Pancreas (tissue), 10 donors: ENCODE measurements around the gene CTCFL. TPM values are rescaled to one million over a fixed set of nuclear protein-coding genes. Genes with fewer than 3 reads are reported as not detected.

Experiments
- ATAC-seq, 4 donors: fragments of 200-7000 bp; cut with Tn5 transposase; one replicate each; pipeline versions ENCODE4 v1.8.0 to v1.9.1; 2020; ENCODE audit warnings: mild to moderate bottlenecking in 4 of 4, moderate library complexity in 4 of 4
- DNase-seq, 6 donors: peaks; one replicate each; pipeline ENCODE4 v3.0.0-alpha.2; 2020
- FAIRE-seq: peaks from 2 replicates; lab custom pipeline; 2012; peaks lifted over from hg19 to GRCh38; lab: Jason Lieb, UNC
- H3K27ac ChIP-seq, 4 donors: fragments of 200-600 bp; sonication (generic); 1 replicate in 3 of 4; 2 replicates in 1 of 4; pipeline versions ENCODE4 v1.5.0 to v1.8.0; 2020
- H3K27me3 ChIP-seq, 4 donors: fragments of 200-600 bp; one replicate each; pipeline ENCODE4 v1.8.0; 2021
- H3K36me3 ChIP-seq, 3 donors: fragments of 200-600 bp; sonication (generic) in 1 of 3; one replicate each; pipeline versions ENCODE4 v1.5.0 to v1.8.0; 2020 to 2021
- H3K4me1 ChIP-seq, 3 donors: fragments of 200-600 bp; one replicate each; pipeline ENCODE4 v1.8.0; 2021
- H3K4me3 ChIP-seq, 4 donors: fragments of 200-600 bp; sonication (generic) in 2 of 4; one replicate each; pipeline versions ENCODE4 v1.5.0 to v1.8.0; 2020 to 2021
- H3K9me3 ChIP-seq, 4 donors: fragments of 200-600 bp; one replicate each; pipeline ENCODE4 v1.8.0; 2021
- CTCF ChIP-seq, 4 donors: fragments of 200-600 bp; sonication (generic) in 3 of 4; IDR thresholded peaks; one replicate each; pipeline versions ENCODE4 v1.5.0 to v1.8.0; 2021; ENCODE audit warnings: antibody characterized with exemption in 4 of 4
- WGBS, 2 donors: extraction: QIAGEN DNeasy Blood & Tissue Kit; methylation state at CpG; one replicate each; pipeline ENCODE4 v1.1.7; 2013; 5-methylcytosine and 5-hydroxymethylcytosine counted together
- intact Hi-C, 3 donors: fragments of 100-400 bp; cut with DNase I; formaldehyde crosslinking; loops; one replicate each; pipeline versions ENCODE4 v1.11.1 to v1.14.2; 2022
- polyA plus RNA-seq, 2 donors: library from polyadenylated mRNA; stranded (reverse); fragments of 200-250 nt; gene quantifications; one replicate each; pipeline ENCODE4 v1.2.3, GENCODE V29; 2013
- total RNA-seq, 6 donors: library from RNA; stranded (reverse); fragmentation: NEBNext Ultra II Directional in 4 of 6; extraction: Animal tissue kit (Norgen Biotek cat#: 25700) in 4 of 6; gene quantifications; one replicate each; pipeline versions ENCODE4 v1.2.1 to v1.2.4, GENCODE V29; 2021 to 2023
- donor health status: healthy with polysubstance abuse.
- donor health status: DM: no; HTN: no; CAD: no; lungs with moderate emphysema.
- donor health status: DM: no; HTN: no; CAD: no.
- donor health status: control.
- donor health status: control.
- donor health status: Bipolar disorder and iron deficiency.
- donor health status: DM: yes; HTN: yes; CAD: no.
- donor health status: DM: no; HTN: no; CAD: no.
- donor health status: DM: no; HTN: no; CAD: no.
- donor health status: DM: yes; HTN: yes; CAD: no.

The CTCFL gene
- total and polyA plus RNA-seq, 8 donors: 0.16 TPM; not detected in 7

- no peaks in the 10 kb centered on the region for H3K9me3 ChIP-seq
- TF ChIP-seq CTCF (IDR thresholded peaks at IDR 0.05): no peak
- no peak for ATAC-seq
- intact Hi-C loops: loop anchor here in 2 of 3 donors (10.0 kb wide), 2 partner anchors 58 to 688 kb away; no protein-coding TSS in a partner anchor
- no peak for DNase-seq
- H3K27me3 ChIP-seq: no peaks in the 10 kb centered on the region
- no peak overlapping the region for H3K27ac ChIP-seq
- H3K4me1 ChIP-seq: no peaks in the 10 kb centered on the region
- no peak overlapping the region for H3K4me3 ChIP-seq
- H3K36me3 ChIP-seq: no peaks in the 10 kb centered on the region
- WGBS, 2 donors: 29 to 35% methylated on average over 19 of the region's 19 CpGs
- FAIRE-seq: no peak
These were observed 2.0 kb upstream of the CTCFL start for GRCh38 chr20:57526885-57527460.

- ATAC-seq (no peak), DNase-seq (peak in 1 of 6 donors; percentile 41), FAIRE-seq (no peak)
- Histone ChIP-seq H3K36me3 (no peaks in the 10 kb centered on the region), H3K4me1 (no peaks in the 10 kb centered on the region), H3K27ac (no peak overlapping the region), H3K27me3 (no peaks in the 10 kb centered on the region), H3K4me3 (no peak overlapping the region), H3K9me3 (no peaks in the 10 kb centered on the region)
- 56% methylated on average over 16 to 17 of the region's 17 CpGs for WGBS, 2 donors
- no peak for TF ChIP-seq CTCF (IDR thresholded peaks at IDR 0.05)
- intact Hi-C loops: loop anchor here in 2 of 3 donors (10.0 kb wide), 2 partner anchors 59 to 689 kb away; no protein-coding TSS in a partner anchor
These were observed 1.3 kb upstream of the CTCFL start for GRCh38 chr20:57526087-57526884.

- ATAC-seq (no peak), DNase-seq (peak in 1 of 6 donors; percentile 55), FAIRE-seq (no peak)
- WGBS, 2 donors: 51 to 55% methylated on average over 10 of the region's 10 CpGs
- no peak overlapping the region for H3K4me3 ChIP-seq
- intact Hi-C loops: loop anchor here in 2 of 3 donors (10.0 kb wide), 2 partner anchors 59 to 689 kb away; no protein-coding TSS in a partner anchor
- H3K36me3 ChIP-seq: no peaks in the 10 kb centered on the region
- H3K4me1 ChIP-seq: no peaks in the 10 kb centered on the region
- no peak overlapping the region for H3K27ac ChIP-seq
- no peaks in the 10 kb centered on the region for H3K27me3 ChIP-seq
- H3K9me3 ChIP-seq: no peaks in the 10 kb centered on the region
- no peak for TF ChIP-seq CTCF (IDR thresholded peaks at IDR 0.05)
These were observed 567 bp upstream of the CTCFL start for GRCh38 chr20:57525328-57526086.

- peak in 1 of 6 donors; percentile 23 for DNase-seq
- Histone ChIP-seq H3K27ac (no peak overlapping the region), H3K27me3 (no peaks in the 10 kb centered on the region), H3K4me3 (no peak overlapping the region), H3K4me1 (no peaks in the 10 kb centered on the region), H3K9me3 (no peaks in the 10 kb centered on the region), H3K36me3 (no peaks in the 10 kb centered on the region)
- intact Hi-C loops: loop anchor here in 2 of 3 donors (10.0 kb wide), 2 partner anchors 61 to 691 kb away; no protein-coding TSS in a partner anchor
- ATAC-seq: no peak
- 85 to 88% methylated on average over 11 of the region's 11 CpGs for WGBS, 2 donors
- no peak for TF ChIP-seq CTCF (IDR thresholded peaks at IDR 0.05)
- FAIRE-seq: no peak
These were observed 1.2 kb downstream of the CTCFL start for GRCh38 chr20:57523782-57524181.
